HuH-7 (cell line): Measurements from ENCODE around the gene IL17REL.

Source experiments
- DNase-seq: peaks from one replicate; pipeline ENCODE4 v3.0.0; 2011; ENCODE audit warnings: low spot score

Gene IL17REL

DNA sequence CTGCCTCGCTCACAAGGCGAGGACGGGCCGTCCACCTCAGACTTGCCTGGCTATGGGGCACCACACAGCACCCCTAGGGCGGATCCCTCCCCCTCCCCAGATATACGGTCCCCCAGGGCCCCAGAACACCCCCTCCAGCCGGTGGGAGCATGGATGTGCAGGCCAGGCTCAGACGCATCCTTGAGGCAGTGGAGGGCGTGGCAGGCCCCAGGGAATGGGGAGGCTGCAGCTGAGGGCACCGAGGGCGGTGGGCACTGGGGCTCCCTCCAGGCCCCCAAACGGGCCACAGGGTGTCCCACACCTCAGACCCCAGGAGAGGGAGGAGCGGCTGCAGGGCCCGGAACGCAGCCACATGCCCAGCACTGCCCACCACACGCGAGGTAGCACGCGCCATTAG lies 33.5 kb upstream of the IL17REL start:
- DNase-seq, result no peak

DNA sequence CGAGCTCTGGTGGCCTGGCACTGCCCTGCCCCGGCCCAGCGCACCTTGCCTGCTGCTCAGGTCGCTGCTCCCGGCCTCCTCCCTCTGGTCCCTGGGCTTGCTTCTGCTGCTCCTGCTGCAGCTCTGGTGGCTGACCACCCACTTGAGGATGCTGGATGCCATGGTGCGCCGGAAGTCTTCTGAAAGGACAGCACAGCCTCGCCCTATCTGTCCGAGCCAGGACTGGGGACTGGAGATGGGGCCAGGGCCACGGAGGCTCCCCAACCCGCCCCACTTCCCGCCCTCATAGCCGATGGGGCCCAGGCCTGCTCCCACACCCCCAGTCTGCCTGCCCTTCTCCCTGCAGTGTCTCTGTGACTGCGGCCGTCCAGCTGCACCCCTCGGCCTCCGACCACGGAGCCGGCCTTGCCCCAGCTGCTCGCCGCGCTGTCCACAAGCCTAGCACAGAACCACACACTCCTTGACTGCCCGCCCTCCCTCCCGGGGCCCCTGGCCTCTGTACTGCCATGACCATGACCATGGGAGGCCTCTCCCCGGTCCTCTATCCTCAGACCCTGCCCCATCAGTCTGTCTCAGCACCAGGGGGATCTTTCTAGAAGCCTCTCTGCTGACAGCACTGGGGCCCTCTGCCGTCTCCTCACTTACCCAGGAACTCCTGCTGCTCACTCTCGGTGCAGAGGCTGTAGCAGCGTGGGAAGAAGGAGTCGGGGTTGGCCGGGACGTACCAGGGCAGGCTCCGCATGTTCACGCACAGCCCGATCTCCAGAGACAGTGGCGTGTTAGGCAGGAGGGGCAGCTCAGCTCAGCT lies 32.9 kb upstream of the IL17REL start:
- no peak for DNase-seq

DNA sequence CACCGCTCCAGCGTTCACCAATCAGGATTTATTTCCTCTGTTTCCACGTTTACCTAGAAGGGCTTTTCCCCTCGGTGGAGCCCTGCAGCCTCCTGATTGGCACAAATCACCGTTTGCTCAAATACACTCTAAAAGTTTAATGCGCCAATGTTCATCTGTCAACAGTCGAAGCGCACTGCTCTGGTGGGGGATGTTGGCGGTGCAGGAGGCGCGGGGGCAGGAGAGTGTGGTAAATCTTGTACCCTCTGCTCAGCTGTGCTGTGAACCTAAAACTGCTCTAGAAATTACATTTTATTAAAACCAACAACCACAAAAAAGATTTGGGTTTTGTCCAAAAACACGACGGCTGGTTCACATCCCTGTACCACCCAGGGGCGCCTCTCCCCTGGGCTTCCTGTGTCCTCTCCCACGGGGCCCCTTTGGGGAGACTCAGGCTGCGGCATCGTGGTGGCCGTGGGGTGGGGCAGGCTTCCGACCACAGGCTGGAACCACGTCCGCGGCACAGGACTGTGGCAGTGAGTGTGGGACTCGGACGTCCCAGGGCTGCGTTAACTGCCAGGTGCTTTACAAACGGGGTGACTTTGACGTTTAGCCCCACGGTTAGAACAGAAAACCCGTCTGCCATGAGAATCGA lies 32.0 kb upstream of the IL17REL start:
- no peak for DNase-seq

DNA sequence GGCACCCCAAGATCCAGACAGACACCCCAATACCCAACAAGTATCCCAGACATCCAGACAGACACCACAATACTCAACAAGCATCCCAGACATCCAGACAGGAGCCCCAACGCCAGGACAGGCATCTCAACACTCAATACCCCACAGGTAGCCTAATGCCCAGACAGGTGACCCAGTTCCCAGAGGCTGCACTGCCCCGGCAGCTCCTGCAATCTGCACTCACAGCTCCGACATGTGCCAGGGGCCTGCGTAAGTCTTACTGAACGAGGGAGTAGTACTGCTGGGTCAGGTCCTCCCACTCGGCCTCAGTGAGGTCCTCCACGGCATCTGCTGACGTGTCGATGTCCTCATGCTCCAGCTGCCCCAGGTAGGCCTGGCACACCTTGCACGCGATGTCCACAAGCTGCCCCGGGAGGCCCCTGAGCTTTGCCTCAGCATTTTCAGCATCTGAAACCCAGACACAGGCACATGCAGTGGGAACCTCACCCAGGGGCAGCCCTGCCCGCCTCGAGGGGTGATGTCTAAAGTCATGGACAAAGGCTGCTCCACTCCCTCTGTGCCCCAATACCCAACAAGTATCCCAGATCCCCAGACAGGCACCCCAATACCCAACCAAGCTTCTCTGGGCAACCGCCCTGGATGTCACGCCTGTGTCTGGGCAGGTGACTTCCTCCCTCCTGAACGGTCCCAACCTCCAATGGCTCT lies 28.9 kb upstream of the IL17REL start:
- no peak for DNase-seq

DNA sequence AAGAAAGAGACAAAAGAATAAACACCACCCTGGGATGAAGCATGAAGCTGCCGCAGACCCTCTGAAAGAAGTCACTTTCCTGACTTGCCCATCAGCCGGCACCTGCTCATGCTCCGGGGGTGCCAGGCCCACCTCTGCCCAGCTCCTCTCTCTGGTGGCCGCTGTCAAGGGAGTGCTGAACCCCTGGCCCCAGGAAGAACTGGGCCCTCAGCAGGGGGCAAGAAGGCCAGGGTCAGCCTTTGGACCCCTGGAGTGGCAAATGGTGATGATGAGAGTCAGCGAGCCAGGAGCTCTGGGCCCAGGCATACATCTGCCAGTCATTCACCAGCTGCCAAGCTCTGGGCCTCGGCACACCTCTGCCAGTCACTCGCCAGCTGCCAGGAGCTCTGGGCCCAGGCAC lies 28.2 kb upstream of the IL17REL start:
- DNase-seq, result no peak

DNA sequence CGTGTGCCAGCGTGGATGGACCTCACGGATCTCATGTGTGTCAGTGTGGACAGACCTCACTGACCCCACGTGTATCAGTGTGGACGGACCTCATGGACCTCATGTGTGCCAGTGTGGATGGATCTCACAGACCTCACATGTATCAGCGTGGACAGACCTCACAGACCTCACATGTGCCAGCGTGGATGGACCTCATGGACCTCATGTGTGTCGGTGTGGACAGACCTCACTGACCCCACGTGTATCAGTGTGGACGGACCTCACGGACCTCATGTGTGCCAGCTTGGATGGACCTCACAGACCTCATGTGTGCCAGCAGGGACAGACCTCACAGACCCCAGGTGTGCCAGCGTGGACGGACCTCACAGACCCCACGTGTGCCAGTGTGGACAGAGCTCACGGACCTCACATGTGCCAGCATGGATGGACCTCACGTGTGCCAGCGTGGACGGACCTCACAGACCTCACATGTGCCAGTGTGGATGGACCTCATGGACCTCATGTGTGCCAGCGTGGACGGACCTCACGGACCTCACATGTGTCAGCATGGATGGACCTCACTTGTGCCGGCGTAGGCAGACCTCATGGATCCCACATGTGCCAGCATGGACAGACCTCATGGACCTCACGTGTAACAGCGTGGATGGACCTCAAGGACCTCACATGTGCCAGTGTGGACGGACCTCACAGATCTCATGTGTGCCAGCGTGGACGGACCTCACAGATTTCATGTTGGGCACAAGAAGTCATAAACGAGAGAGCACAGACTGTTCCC lies 27.3 kb upstream of the IL17REL start:
- no peak for DNase-seq

DNA sequence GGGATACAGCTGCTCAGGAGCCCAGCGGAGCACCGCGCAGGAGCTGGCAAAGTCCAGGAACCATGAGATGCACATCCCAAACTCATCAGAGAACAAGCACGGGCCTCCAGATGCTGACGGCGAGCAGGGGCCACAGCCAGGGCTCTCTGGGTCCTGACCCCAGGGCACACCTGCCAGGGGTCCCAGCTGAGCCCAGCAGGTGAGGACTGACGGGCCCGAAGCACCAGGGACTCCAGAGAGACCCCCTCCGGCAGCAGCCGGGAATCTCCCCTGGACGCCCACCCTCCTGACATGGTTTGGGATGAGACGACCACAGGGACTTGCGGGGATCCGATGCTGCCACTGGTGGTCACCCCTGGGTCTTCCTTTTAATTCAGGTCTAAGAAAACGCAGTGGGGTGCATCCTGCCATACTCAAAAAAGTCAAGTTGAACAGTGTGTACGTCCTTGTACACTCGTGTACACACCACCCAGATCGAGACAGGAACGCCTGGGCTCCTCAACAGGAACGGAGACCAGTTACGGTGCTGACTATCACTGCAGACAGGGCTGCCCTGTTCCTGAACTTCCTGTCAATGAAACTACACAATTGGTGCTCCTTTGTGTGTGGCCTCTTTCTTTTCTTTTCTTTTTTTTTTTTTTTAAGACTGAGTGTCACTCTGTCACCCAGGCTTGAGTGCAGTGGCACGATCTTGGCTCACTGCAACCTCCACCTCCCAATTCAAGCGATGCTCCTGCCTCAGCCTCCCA lies 23.6 kb upstream of the IL17REL start:
- DNase-seq, result no peak

DNA sequence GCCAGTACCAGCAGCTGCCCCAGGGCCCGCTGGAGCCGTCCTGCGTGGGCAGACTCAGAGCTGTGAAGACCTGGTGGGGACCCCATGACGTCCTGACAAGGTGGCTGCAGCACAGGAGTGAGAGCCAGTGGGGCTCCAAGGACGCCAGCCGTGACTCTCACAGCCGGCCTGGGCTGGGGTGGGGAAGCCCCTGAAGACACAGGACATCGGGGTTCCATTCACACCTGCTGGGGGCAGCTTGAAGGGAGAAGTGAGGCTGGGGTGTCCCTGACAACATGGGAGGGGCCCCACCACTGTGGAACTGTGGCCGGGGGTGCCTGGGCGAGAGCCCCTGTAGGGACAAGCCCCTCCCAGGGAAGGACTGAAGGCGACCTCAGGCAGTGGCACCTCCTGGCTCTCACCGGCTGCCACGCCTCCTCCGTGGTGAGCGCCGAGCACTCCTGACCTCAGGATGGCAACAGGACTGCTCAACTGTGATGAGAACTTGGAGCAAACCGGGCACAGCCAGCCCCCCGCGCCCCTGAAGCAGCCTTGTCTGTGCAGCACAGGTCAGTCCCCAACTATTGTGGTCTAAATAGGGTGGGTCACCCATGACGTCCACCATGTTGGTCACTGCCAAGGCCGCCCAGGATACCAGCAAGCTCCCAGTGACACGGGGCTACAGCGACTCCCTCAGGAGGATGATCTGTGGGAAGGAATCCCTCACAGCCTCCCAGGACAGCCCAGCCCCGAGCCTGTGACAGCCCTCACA lies 22.7 kb upstream of the IL17REL start:
- no peak for DNase-seq

DNA sequence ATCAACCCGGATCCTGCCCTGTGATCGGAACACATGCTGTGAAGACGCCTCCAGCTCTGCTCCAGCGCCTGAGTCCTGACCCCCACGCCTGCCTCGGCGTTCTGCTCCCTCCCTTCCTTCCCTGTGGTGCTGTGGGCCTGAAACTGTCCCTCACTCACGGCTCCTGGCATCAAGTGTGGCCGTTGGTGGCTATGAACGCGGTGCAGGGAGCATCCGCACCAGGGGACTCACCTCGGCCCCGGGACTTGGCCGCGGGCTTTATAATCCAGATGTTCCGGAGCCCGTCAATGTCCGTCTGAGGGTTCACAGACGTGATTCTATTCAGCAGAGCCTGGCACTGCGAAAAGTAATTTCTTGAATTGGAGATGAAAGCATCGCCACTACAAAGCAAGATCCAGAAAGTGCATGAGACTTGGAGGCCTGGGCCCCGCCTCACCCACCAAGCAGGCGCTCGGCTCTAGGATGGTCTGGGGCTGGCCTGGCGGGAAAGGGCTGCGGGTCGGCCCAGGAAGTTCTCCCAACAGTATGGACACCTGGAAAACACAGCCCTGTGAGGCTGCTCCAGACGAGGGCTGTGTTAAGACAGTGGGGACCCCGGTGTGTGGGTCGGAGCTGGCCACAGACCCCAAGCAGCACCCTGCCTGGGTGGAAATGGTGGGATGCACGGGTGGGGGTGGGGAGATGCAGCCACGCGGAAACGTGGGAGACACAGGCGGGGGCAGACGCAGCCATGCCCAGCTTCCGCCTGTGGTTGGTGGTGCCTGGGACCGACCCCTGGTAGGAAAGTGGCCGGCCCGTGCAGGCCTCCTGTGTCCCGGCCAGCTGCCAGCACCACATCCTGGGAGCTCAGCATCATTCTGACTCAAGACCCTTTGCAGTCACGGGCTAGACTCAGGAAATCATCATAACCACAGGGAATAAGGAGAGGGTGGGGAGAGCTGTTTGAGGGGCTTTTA lies 21.8 kb upstream of the IL17REL start:
- DNase-seq, result no peak

DNA sequence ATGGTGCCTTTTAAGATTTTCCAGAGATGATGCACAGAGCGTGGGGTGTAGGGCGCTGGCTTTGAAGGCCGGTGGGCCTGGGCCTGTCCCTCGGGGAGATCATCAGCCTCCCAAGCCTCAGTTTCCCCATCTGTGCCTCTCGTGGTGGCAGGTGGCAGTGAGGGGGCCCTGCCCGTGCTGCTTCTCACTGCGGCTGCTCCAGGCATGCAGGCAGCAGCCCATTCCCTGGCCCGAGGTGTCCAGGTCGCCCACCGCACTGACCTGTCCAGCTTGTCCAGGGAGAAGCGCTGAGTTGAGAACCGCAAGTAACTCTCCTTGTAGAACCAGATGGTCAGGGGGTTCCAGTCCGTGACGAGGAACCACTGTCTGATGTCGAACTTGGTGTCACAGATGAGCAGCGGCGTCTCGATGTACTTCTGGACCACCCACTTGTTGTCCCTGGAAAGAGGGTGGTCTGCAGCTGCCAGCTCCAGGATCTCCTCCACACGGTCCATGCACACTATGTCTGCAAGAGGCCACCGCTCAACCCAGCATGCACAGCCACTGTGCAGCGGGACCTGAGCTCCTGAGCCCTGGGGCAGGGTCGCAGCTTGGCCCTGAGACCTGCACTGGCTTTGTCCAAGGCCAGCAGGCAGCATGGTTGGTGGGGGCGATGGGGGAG lies 20.5 kb upstream of the IL17REL start:
- DNase-seq, result no peak

DNA sequence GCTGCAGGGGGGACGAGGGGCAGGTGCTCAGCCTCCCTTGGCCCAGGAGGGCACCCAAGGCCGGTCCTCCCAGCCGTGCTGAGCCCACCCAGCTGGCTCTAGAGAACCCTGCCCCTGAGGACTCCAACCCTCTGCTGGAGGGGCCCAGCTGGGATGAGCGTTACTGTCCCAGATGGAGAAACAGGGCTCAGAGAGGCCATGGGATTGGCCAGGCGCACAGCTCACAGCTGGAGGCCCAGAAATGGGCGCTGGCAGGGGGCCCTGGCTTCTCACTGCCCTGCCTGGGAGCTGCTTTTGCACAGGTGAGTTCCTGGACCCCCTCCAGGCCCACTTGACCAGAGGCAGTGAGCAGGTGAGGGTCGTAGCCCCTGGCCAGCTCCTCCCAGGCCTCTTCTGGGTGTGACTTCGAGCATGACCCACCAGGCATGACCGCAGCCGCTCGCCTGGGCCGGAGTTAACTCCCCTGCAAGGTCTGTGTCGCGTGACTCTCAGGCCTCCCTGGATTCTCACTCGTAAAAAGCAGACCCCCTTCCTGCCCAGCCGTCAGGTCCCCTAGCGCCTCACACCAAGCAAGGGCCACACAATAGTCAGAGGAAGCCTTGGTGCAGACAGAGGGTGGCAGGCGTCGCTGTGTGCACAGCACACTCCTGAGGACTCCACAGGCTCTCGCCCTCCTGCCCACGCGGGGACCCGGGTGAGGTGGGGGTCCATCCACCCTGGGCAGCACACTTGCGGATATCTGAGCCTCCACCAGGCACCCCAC lies 19.7 kb upstream of the IL17REL start:
- no peak for DNase-seq

DNA sequence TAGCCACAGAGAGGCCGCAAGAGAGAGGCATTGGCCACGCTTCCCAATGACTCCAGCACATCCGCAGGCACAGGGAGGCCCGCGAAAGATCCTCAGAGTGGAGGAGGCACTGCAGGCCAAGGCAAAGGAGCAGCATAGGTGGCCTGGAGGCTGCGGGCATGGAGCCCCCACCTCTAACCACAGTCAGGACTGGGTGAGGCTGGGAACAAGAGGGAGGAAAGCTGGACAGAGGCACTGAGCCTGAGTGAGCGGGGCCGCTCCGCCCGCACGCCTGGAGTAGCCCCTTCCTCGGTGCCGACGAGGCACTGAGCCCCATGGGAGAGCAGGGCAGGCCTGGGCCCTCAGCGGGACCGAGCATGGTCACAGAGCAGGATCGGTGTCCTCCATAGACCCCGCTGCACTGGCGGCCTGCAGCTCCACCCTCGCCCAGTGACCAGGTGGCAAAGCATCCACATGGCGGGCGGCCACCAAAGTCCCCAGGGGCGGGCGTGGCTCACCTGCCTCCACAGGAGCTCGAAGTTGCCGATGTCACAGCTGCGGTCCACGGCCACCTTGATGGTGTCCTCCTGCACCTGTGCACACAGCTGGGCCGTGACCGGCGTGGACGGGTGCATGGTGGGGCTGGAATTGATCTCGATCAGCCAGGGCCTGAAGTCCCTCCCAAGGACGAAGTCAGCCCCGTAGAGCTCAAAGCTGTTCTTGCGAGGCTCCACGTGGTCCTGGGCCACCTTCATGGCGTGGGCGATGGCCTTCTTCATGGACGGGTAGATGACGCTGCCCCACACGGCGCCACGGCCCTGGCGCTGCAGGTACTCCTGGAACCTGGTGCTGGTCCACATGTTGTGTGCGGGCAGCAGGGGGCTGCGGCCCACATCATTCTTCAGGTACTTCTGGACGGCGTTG lies 18.9 kb upstream of the IL17REL start:
- no peak for DNase-seq

DNA sequence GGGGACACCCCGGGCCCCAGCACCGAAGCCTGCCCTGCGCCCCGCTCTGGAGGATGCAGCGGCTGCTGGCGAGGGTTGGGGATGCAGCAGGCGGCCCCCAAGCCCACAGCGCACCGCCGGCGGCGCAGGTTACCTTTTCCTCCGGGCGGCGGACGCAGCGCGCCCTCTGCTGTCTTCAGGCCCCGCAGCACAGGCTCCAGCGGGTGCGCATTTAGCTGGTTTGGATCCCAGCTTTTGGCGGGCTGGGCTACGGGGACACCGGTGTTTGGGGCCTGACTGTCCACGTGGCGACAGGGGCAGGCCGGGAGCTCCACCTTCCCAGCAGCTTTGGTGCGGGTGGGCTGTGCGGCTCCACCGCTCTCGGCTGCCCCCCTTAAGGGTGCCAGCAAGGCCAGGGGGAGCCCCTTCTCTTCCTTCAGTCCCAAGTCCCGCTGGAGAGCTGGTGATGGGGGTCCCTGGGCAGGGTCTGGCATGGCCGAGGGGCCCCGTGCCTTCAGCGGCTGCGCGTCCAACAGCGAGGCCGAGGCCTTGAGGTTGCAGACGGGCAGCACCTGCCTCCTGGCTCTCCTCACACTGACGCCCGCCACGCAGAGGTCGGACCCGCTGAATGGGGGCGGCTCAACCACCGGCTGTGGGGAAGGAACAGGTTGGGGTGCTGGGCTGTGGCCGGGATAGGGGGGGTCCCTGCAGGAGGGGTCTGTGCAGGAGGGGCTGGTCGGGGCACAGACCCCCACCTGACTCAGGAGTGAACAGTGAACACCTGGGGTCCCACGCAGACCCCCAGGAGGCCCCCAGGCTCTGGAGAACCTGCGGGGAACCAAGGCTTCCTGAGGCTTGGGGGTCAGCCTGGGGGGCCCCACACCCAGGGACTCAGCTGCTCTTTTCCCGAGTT lies 18.0 kb upstream of the IL17REL start:
- DNase-seq, result peak; percentile 99

DNA sequence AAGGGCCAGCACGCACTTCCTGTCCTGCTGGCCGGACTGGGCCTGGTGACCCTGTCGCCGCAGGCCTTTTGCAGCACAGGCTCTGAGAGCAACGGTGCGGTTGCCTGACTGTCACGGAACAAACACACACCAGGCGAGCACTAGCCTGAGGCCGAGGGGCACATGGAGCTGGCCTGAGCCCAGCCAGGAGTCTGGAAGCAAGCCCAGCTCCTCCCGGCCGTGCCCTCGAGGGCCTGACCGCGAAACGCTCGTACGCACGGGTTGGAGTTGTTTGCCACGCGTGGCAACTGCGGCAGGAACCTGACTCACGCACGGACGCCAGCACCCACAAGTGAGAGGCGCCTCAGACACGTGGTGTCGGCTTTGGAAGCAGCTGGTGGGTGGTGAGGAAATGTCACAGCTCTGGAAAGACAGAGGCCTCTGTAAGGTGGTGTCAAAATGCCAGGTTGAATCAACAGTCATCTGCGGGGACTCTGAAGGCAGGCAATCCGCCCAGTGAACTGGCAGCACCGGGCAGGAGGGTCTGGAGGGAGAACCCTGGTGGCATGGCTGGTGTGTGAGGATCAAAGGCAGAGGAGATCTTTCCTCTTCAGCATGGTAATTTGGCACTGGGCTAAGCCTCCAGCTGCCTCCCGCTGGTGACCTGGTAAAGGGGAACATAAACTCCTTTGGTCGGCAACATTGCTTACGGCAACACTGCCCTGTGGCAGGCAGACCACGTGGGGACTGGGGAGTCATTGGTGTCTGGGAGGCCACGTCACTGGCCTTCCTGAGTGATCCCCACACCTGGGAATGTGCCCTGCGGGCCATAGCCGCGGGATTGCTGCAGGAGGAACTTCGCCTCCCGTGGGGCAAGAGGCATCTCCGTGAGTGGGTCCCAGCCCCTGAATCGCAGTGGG lies 15.3 kb upstream of the IL17REL start:
- no peak for DNase-seq

DNA sequence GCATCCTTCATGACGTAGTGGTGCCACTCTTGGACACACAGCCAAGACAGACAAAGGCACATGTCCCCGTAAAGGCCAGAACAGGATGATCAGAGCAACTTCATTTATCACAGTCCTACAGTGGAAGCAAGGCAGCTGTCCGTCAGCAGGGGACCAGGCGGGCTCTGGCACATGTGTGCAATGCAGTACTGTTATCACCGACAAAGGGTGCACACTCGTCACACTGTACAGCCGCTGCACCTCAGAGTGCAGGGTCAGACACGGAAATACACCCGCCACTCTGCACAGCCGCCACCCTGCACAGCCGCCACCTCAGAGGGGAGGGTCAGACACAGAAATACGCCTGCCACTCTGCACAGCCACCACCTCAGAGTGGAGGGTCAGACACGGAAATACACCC lies 13.4 kb upstream of the IL17REL start:
- no peak for DNase-seq
